ENCODE results near the gene RAB11B. TPM values are rescaled to one million over a fixed set of nuclear protein-coding genes. Genes with fewer than 3 reads are reported as not detected.

Gene RAB11B
- total and polyA plus RNA-seq, 2 of the 13 experiments (the other 11 are each of a cell fraction or from before 2014, with no cell fraction given): 6.0 to 28.4 TPM

GRCh38 chr19:8387688-8388611 lies 2.2 kb upstream of the RAB11B start (continued):
- TF ChIP-seq, protein P1, sequence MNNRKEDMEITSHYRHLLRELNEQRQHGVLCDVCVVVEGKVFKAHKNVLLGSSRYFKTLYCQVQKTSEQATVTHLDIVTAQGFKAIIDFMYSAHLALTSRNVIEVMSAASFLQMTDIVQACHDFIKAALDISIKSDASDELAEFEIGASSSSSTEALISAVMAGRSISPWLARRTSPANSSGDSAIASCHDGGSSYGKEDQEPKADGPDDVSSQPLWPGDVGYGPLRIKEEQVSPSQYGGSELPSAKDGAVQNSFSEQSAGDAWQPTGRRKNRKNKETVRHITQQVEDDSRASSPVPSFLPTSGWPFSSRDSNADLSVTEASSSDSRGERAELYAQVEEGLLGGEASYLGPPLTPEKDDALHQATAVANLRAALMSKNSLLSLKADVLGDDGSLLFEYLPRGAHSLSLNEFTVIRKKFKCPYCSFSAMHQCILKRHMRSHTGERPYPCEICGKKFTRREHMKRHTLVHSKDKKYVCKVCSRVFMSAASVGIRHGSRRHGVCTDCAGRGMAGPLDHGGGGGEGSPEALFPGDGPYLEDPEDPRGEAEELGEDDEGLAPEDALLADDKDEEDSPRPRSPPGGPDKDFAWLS (CRISPR knock-in tag; IDR thresholded peaks at IDR 0.05; ENCODE audit: borderline replicate concordance): no peak
- TF ChIP-seq FLYWCH1 (CRISPR knock-in tag; IDR thresholded peaks at IDR 0.05) (no peak), SMARCE1 (IDR thresholded peaks at IDR 0.05; ENCODE audit: borderline replicate concordance) (no peak), PHB2 (IDR thresholded peaks at IDR 0.05; ENCODE audit: partially characterized antibody) (no peak), ZSCAN21 (CRISPR knock-in tag; IDR thresholded peaks at IDR 0.05; ENCODE audit: borderline replicate concordance) (no peak), THRA (CRISPR knock-in tag; IDR thresholded peaks at IDR 0.05; ENCODE audit: borderline replicate concordance) (peak; percentile 92), HNRNPLL (IDR thresholded peaks at IDR 0.05; ENCODE audit: low read depth, low read length, poor library complexity, severe bottlenecking) (no peak), ARID4A (CRISPR knock-in tag; IDR thresholded peaks at IDR 0.05; ENCODE audit: borderline replicate concordance) (peak; percentile 61; the same call in 1 of the 2 replicates), RBM39 (IDR thresholded peaks at IDR 0.05; ENCODE audit: low read depth, low read length, poor library complexity, severe bottlenecking) (no peak)
- TF ChIP-seq, protein P2, sequence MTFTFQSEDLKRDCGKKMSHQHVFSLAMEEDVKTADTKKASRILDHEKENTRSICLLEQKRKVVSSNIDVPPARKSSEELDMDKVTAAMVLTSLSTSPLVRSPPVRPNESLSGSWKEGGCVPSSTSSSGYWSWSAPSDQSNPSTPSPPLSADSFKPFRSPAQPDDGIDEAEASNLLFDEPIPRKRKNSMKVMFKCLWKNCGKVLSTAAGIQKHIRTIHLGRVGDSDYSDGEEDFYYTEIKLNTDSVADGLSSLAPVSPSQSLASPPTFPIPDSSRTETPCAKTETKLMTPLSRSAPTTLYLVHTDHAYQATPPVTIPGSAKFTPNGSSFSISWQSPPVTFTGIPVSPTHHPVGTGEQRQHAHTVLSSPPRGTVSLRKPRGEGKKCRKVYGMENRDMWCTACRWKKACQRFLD (CRISPR knock-in tag; IDR thresholded peaks at IDR 0.05; ENCODE audit: borderline replicate concordance): no peak
- TF ChIP-seq, protein P3, sequence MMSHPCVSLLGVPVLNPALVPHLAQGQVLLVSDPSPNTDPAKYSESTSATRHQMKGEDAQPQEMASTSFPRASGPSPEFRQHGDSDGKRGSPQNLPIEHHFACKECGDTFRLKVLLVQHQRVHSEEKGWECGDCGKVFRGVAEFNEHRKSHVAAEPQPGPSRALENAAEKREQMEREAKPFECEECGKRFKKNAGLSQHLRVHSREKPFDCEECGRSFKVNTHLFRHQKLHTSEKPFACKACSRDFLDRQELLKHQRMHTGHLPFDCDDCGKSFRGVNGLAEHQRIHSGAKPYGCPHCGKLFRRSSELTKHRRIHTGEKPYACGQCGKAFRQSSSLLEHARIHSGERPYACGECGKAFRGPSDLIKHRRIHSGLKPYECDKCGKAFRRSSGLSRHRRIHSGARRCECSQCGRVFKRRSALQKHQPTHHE (CRISPR knock-in tag; IDR thresholded peaks at IDR 0.05; ENCODE audit: borderline replicate concordance): no peak
- TF ChIP-seq, protein P4, sequence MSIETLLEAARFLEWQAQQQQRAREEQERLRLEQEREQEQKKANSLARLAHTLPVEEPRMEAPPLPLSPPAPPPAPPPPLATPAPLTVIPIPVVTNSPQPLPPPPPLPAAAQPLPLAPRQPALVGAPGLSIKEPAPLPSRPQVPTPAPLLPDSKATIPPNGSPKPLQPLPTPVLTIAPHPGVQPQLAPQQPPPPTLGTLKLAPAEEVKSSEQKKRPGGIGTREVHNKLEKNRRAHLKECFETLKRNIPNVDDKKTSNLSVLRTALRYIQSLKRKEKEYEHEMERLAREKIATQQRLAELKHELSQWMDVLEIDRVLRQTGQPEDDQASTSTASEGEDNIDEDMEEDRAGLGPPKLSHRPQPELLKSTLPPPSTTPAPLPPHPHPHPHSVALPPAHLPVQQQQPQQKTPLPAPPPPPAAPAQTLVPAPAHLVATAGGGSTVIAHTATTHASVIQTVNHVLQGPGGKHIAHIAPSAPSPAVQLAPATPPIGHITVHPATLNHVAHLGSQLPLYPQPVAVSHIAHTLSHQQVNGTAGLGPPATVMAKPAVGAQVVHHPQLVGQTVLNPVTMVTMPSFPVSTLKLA (IDR thresholded peaks at IDR 0.05): no peak; the same call in 1 of the 2 replicates
- TF ChIP-seq, protein P5, sequence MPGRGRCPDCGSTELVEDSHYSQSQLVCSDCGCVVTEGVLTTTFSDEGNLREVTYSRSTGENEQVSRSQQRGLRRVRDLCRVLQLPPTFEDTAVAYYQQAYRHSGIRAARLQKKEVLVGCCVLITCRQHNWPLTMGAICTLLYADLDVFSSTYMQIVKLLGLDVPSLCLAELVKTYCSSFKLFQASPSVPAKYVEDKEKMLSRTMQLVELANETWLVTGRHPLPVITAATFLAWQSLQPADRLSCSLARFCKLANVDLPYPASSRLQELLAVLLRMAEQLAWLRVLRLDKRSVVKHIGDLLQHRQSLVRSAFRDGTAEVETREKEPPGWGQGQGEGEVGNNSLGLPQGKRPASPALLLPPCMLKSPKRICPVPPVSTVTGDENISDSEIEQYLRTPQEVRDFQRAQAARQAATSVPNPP (CRISPR knock-in tag; IDR thresholded peaks at IDR 0.05): 0 out of 2 replicates have a peak, but pooled peaks have one; percentile 48
